HS-27A (cell line): ENCODE results near the gene KIF16B.
"Not testable (repeated sequence)": the region's sequence is repeated elsewhere in the genome, so short reads cannot be mapped to it uniquely, and the experiment has no call there.

Experiments
- DNase-seq: peaks from one replicate; pipeline ENCODE4 v3.0.0-alpha.2; 2012; ENCODE audit warnings: low read depth, missing footprints

Gene KIF16B

DNA sequence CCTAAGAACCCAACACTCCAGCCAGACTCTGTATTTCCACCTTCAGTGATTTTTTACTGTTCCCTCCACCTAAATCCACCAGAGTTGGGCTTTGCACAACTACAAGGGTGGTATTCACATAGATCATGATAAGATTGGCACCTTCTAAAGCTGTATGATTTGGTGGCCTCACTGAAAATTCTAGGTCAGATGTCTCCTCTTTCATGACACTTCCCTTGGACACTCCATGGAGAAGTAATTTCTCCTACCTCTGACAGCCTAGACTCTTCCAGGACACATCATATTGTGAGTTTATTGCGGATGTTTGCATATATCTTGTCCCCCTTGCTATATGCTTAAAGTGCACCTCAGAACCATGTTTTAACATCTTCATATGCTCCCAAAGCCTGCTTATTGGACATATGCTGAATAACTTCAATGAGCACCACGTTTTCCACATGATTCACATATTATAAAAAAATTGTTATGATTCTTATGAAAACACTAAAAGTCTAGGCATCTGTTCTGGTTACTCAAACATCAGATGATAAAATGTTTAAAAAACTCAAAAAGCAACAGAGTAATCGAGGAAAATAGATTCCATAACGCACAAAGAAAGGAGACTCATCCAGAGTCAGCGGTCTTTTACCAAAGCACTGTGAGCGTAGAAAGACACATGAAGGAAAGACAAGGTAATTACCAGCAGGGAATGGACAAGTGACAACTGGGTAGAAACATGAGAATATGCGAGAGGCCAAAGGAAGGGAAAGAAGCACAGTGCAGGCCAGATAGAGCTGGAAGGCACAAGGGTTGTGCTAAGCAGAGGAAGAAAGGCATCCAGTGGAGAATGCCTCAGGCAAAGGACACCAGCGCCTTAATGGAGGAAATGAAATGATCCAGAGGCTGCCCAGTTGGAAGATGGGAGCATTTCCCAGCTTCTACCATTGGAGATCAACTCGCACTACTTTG, 46.5 kb downstream of the KIF16B start:
- DNase-seq: no peak

DNA sequence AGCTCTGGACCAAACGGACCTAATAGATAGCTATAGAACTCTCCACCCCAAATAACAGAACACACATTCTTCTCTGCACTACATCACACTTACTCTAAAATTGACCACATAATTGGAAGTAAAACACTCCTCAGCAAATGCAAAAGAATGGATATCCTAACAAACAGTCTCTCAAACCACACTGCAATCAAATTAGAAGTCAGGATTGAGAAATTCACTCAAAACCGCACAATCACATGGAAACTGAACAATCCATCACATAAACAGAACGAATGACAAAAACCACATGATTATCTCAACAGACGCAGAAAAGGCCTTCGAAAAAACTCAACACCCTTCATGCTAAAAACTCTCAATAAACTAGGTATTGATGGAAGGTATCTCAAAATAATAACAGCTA, 50.6 kb downstream of the KIF16B start:
- not testable (repeated sequence) for DNase-seq

DNA sequence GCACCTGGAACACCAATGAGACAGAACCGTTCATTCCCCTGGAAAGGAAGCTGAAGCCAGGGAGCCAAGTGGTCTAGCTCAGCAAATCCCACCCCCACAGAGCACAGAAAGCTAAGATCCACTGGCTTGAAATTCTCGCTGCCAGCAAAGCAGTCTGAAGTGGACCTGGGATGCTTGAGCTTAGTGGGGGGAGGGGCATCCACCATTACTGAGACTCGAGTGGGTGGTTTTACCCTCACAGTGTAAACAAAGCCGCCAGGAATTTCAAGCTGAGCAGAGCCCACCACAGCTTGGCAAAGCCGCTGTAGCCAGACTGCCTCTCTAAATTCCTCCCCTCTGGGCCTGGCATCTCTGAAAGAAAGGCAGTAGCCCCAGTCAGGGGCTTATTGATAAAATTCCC, 53.1 kb downstream of the KIF16B start:
- DNase-seq: no peak

DNA sequence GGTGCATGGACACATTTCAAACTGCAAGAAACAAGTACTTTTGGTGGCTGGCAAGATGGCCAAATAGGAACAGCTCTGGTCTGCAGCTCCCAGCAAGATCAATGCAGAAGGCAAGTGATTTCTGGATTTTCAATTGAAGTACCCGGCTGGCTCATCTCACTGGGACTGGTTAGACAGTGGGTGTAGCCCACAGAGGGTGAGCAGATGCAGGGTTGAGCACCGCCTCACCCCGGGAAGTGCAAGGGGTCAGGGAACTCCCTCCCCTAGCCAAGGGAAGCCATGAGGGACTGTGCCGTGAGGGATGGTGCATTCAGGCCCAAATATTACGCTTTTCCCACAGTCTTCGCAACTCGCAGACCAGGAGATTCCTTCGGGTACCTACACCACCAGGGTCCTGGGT, 53.6 kb downstream of the KIF16B start:
- not testable (repeated sequence) for DNase-seq

DNA sequence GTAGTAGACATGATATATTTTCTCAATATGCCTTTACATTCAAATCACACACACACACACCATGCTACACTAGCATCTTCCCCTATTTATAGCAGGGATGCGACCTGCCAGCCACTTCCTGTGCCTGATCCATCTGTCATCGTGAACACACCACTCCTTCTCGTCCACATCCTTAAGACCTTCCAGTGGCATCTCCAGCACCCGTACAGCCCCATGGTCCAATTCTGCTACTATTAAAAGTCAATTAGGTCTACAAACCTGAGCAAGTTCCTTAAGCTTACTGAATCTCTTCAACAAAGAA, 54.5 kb downstream of the KIF16B start:
- DNase-seq: no peak

DNA sequence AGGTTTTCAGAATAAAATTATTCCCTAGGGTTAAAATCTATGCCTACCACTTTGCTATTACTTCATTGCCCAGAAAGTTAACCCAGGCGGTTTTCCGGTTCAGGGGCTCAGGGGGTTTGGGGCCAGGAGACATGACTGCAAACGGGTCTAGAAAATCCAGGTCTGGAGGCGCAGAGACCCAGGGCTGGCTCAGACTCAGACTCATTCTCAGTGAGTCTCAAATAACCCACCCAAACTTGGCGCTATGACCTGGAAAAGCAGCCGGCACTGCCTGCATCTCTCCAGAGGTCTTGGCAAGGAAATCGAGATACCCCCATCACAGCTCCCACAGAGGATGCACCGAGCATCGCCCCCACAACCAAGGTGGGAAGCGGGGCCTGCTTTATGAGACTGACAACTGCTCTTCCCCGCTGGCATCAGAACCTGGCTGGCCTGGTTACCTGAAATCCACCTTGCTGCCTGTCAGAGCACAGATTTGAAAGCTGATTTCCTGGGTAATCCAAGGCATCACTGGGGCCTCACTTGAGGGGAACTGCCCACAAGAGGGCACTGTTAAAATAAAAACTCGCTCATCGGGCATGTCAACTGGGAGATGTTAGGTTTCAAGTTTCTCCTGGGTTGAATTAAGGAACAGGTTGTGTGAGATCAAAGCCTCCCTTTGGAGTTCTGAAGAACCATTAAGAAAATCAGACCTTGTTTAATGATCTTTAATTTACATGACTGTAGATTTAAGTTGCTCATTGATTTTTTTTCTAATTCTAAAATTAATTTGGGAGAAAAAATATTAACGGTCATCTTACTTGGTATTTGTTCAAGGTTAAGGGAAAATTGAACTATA, 55.1 kb downstream of the KIF16B start:
- DNase-seq: no peak

DNA sequence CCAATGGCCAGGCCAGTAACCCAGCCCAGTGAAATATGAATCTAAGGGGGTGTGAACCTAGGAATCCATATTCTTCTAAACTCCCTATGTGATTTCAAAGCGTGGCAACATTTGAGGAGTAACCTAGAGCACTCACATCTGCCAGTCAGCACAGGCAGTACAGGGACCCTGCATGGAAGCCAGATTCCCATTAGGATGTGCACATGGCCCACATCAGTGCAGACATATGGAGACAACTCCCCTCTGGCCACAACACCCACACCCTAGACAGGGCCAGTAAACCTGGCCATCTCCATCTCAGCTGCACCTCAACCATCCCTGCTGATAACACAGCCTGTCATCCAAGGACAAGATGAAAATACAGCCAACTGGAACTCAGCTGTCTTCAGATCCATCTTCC, 56.5 kb downstream of the KIF16B start:
- DNase-seq: no peak

DNA sequence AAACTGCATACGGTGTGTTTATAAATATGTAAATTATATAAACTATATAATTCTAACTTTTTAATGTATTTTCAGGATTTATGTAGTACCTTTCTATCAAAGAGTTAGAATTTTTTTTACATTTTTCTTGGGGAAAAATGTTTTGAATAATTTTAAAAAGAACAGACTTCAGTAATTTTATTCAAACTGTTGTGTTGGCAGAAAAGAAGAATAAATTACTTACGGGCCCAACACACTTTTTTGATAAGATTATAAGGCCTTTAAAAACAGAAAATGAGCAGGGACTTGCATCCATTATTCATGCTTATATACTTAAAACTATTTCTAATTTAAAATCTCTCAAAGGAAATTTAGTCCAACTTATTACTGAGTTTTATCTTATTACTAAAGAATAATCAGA, 58.2 kb downstream of the KIF16B start:
- DNase-seq: no peak

DNA sequence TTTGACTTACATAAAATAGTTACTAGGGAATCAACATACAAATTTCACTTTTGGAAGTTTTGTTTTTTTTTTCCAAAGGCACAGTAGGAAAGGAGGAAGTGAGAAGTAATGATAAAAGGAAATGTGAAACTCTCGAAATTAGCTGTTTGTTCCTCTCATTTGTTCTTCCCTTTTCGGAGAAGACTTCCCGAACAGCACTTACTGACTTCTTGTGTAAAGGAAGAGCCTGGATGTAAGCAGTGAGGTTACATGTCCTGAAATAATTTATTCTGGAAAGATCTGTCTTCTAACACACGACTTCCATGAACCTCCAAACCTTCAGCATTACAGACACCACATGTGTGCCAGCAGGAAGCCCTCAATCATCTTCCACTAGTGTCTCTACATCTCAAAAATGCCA, 59.1 kb downstream of the KIF16B start:
- DNase-seq: no peak

DNA sequence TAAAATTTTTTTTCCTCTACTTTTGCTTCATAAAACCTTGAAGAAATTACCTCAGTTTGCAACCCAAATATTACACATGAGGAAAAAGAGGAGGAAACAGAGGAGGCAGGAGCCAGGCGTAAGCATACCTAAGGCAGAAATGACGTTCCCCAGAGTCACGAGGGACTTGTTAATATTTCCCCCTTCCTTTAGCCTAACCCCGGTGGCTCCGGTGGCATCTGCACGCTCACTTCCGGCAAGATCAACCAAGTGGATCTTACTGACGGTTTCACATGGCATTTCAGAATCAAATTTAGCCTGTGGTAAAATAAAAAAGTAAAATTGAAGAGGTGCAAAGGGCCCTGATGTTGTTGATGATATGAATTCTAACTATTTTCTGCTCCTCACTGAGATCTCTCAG, 67.4 kb downstream of the KIF16B start:
- DNase-seq: no peak

DNA sequence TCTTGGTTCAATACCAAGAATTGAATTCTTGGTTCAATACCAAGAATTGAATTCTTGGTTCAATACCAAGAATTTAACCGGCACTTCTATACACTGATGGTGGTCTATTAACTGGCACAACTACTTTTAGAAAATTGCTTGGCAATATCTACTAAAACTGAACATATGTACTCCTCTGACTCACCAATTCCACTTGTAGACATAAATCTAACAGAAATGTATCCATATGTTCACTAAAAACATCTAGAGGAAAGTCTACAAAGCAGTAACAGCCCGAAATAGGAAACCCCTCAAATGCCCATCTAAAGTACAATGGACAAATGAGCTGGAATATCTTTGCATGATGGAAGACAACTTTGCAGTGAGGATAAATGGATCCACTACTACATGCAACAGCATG, 71.9 kb downstream of the KIF16B start:
- no peak for DNase-seq

DNA sequence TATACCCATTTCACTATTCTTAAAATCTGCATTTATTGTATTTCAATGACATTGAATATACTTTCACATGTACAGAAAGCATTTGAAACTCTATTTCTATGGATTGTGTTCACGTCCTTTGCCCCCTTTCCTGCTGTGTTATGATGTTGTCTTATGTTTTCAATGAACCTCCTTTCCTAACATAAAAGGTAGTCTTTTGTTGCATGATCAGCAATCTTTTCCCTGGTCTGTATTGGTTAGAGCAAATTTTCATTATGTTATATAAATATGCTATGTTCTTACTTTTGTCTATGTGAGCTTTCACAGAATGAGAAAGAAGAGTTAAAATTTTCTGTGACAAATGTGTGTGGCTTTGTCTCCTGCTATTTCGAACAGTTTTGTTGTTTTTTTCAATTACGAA, 73.1 kb downstream of the KIF16B start:
- no peak for DNase-seq

DNA sequence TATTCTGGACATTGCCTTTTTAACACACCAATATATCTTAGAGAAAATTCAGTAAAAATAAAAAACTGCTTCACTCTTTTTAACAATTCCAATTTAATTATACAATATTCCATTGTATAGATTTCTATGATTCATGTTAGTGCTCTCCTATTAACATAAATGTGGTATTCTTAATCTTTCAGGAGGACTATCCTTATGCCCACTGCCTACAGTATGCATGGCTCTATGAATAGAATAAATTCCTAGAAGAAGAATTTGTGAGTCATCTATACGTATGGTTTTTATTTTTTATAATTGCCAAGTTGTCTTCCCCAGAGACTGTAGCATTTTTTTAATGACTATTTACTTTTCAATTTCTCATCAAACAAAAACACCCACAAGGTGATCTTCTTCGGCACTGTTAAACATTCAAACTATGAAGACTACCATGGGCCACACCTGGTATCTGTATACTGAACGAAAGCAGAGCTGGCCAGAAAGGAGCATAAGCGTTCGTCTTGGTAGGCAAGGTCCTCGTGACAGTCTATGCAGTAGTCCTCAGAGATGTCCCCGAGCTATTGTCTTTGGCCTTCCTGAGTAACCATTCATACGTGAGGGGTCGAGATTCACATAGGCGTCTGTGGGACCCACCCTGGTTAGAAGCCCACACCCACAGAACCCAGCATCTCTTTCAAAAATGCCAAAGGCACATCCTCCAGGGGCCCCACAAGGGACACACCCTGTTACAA, 74.6 kb downstream of the KIF16B start:
- DNase-seq: no peak

DNA sequence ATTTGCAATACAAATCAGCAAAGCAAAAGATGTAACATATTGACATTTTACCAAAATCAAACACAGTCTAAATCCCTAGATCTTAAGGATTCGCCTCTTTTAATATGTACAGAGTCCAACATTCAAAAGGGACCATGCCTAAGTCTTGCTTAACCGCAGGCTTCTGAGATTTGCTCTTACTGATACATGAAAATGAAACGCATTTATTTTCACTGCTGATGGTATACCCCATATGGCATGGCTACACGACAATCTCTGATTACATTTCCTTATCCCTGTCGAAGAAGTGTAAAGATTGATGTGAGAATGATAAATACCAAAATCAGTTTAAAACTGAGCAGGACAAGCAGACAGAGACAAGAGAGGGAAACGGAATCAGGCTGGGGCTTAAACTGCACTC, 75.4 kb downstream of the KIF16B start:
- DNase-seq: no peak

DNA sequence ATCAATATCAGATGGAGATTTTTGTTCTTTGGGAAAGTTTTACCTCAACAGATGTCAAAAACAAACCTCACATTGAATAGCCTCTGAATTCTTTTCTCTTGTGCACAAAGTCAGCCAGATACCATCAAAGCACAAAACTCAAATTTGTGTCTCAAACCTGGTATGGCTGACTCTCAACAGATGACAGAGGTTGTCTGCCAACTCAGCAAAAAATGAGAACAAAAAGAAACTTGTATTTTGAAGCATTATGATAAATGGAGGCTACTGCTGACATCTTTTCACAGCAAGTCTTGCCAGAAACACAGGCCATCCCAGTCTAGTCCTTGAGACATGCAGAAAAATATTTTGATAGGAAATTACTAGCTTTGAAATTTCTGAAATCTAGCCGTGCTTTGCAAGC, 79.8 kb downstream of the KIF16B start:
- no peak for DNase-seq

DNA sequence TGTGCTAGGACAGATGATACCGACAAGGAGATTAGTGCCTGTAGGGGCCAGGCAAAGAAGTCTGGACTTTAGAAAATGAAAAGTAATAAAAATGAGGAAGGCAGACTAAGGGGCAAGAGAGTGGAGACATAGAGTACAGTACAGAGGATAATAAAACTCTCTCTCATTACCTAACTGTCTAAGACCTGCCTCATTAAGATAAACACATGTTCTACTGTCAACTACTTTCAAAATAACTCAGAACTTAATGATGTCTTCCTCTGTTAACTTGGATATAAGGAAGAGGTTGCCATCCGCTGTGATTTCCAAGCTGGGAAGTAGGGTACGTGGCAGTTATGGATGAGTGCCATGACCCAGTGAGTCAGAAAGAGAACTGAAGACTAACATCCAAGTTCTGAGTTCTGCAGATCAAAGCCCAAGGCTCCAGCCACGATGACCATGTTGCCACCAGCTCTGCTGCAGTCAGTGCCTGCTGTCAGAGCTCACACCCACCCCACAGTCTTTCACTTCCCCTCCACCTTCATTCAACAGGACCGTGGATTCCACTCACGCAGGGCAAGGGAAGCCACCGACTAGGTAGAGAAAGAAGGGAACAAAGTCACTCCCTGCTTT, 81.8 kb downstream of the KIF16B start:
- no peak for DNase-seq

DNA sequence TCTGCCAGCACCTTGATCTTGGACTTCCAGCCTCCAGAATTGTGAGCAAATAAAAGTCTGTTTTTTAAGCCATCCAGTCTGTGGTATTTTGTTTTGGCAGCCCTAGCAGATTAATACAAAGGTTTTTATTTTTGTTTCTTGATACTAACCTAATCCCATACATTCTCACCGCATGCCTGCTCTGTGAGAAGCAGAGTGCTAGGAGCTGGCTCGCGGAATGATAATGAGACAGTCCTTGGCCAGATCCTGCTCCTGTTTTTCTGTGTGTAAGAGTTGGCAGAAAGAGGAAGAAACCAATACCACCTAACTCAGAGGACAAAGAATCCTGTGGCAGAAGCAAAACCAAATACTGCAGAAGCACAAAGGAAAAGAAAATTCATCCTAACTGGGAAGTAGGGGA, 82.6 kb downstream of the KIF16B start:
- DNase-seq: no peak

DNA sequence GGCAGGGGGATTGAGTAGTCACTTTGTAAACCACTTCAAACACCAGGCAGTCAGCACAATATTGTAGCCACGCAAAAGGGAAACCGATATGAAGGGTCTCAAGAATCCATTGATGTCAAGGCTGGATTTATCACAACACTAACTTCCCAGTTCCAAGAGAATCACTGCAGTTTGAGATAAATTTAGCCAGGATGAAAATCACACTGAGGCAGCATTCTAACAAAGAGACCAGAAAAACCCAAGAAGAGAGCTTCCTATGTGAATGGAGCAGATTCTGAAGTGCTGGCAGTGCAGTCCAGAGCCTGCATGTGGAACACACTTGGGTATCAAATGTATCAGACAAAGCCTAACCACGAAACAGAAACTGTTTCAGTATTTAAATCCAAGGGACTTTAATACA, 84.6 kb downstream of the KIF16B start:
- no peak for DNase-seq

DNA sequence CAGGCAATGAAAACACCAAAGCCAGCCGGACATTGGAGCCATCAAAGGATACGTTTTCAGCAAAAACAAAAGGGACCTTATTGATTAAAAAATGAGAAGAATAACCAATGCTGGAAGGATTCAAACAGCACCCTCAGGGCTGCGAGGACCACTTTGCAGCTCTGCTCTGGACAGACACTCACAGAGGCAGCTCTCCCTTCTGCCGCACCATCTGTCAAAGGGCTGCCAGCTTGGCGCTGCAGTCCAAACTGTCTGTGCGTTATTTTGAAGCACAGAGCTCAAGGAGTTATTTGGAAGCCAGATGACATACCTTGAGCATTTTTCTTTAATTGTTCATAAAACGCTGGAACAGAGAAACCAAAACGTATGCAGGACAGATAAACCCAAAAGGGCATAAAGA, 85.2 kb downstream of the KIF16B start:
- no peak for DNase-seq

DNA sequence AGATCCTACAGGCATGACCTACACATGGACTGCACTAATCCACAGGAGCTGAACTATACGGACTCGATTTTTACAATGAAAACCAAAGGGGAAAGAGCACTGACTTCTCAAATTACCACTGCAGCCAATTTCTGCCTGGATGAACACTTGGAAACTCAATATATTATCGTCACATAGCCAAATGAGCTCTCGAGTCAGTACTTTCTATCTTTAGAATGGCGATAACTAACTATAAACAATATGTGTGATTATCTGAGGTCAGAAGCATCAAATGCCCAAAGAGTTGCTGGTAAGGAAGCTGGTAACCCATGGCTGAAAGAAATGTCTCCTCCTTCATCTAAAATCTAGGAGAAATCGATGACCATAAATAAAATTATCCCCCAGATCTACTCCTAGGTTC, 86.7 kb downstream of the KIF16B start:
- DNase-seq: no peak

DNA sequence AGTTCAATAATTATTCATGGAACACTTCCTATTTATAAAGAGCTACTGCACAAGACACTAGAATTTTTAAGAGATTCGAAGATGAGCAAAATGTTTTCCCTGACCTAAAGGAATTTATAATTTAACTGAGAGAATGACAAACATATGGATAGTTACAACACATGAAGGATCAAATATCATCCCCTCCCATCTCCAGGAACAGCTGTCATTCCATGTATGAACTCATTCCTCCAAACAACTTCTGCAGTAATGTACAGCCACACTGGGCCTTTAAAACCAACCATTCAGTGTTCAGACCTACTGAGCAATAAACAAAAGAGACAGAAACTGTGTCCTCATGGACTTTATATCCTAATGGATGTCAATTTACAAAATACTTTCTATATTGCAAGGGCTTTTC, 87.8 kb downstream of the KIF16B start:
- DNase-seq: no peak

DNA sequence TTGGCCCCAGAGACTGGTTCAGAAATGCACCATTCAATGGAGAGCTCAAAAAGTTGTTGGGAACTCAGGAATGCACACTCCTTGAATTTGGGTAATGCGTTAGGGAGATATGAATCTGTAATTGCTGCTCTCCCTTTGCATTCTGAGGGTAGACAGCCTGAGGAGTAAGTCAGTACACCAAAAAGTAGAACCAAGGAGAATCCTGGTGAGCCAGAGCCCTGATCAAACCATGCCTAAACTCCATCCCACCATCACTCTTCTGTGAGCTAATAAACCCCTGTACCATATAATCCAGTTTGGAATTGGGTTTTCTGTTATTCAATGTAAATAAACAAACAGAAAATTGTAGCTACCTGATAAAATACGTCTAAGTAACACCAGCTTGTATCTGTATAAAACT, 90.2 kb downstream of the KIF16B start:
- DNase-seq: no peak
